A549 (cell line): ENCODE measurements around the gene FAM89B.

Experiments used
- CEBPB ChIP-seq, 2 experiments: fragments of >200 bp in 1 of 2; sonication (Bioruptor Twin) in 1 of 2; formaldehyde crosslinking in 1 of 2; IDR thresholded peaks; 2 replicates each; pipeline ENCODE4 v1.6.1; 2012 to 2016
- CHD2 ChIP-seq: fragments of 150-350 bp; IDR thresholded peaks from 2 replicates; pipeline ENCODE4 v1.6.1; 2014; ENCODE audit warnings: low read length; ENCODE audit not compliant: partially characterized antibody
- CTCF ChIP-seq: fragments of >200 bp; sonication (Bioruptor Twin); formaldehyde crosslinking; IDR thresholded peaks from 3 replicates; pipeline ENCODE4 v1.5.1; 2016
- ESRRA ChIP-seq: fragments of 150-350 bp; IDR thresholded peaks from 2 replicates; pipeline ENCODE4 v1.6.1; 2014; ENCODE audit warnings: mild to moderate bottlenecking, low read length, borderline replicate concordance
- FOXS1 ChIP-seq: fragments of 250-450 bp; sonication (Bioruptor Pico); IDR thresholded peaks from 2 replicates; pipeline ENCODE4 v1.5.0; 2020; ENCODE audit warnings: mild to moderate bottlenecking, moderate library complexity
- HOXB13 ChIP-seq: fragments of 250-450 bp; sonication (Bioruptor Pico); IDR thresholded peaks from 2 replicates; pipeline ENCODE4 v1.5.0; 2020; ENCODE audit warnings: low read depth, mild to moderate bottlenecking, moderate library complexity
- MAFK ChIP-seq: fragments of 450-650 bp; IDR thresholded peaks from 2 replicates; pipeline ENCODE4 v1.6.1; 2014; ENCODE audit not compliant: partially characterized antibody
- NPAS2 ChIP-seq: fragments of 250-450 bp; sonication (Bioruptor Pico); IDR thresholded peaks from 2 replicates; pipeline ENCODE4 v1.8.0; 2022; ENCODE audit warnings: mild to moderate bottlenecking, moderate library complexity, borderline replicate concordance
- POLR2A ChIP-seq: IDR thresholded peaks from 2 replicates; pipeline ENCODE4 v1.6.1; 2012; ENCODE audit warnings: mild to moderate bottlenecking, low read length
- RAD21 ChIP-seq, 2 experiments: fragments of >200 bp in 1 of 2; sonication (Bioruptor Twin) in 1 of 2; formaldehyde crosslinking in 1 of 2; IDR thresholded peaks in 1 of 2; conservative IDR thresholded peaks in 1 of 2; 2 replicates in 1 of 2; 3 replicates in 1 of 2; pipeline ENCODE4 v1.6.1; 2012 to 2018; ENCODE audit warnings: inconsistent platforms in 1 of 2
- REST ChIP-seq: fragments of 200-600 bp; sonication (generic); IDR thresholded peaks from 2 replicates; pipeline ENCODE4 v1.6.1; 2016; ENCODE audit warnings: antibody characterized with exemption, mild to moderate bottlenecking, moderate library complexity
- RNF2 ChIP-seq: fragments of 200-600 bp; sonication (generic); IDR thresholded peaks from 2 replicates; pipeline ENCODE4 v1.6.1; 2016; ENCODE audit warnings: low read depth, mild to moderate bottlenecking, antibody characterized with exemption, moderate library complexity, borderline replicate concordance
- TF ChIP-seq, protein P1 (sequence below): fragments of 450-650 bp; IDR thresholded peaks from 2 replicates; pipeline ENCODE4 v1.6.1; 2014; ENCODE audit warnings: antibody characterized with exemption

DNA sequence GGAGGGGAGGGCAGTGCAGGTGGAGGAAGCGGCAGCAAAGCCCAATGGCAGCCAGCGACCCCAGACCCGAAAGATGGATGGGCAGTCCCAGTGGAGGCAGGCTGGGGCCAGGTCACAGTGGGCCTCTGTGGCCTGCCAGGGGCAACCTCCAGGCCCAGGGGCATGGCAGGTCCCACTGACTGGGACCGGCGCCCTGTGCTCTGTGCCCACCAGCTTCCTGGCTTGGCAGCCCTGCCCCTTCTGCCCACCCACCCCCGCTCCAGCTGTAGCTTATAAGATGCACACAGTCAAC, 27.6 kb downstream of the FAM89B start:
- TF ChIP-seq CTCF (no peak), FOXS1 (CRISPR knock-in tag) (no peak), ESRRA (no peak), CHD2 (no peak), CEBPB (IDR thresholded peaks at IDR 0.05) (no peak), NPAS2 (CRISPR knock-in tag) (no peak), MAFK (no peak), RNF2 (no peak), HOXB13 (CRISPR knock-in tag) (no peak), POLR2A (no peak), RAD21 (conservative IDR thresholded peaks at IDR 0.05 in 1 of 2, IDR thresholded peaks at IDR 0.05 in 1 of 2) (no peak), REST (no peak)
- TF ChIP-seq, protein P1, sequence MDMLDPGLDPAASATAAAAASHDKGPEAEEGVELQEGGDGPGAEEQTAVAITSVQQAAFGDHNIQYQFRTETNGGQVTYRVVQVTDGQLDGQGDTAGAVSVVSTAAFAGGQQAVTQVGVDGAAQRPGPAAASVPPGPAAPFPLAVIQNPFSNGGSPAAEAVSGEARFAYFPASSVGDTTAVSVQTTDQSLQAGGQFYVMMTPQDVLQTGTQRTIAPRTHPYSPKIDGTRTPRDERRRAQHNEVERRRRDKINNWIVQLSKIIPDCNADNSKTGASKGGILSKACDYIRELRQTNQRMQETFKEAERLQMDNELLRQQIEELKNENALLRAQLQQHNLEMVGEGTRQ: no peak
